ENCODE results near the gene LGR4.
A peak's percentile ranks its signal among the peaks of the same experiment; 100 is the strongest.
"Not testable (repeated sequence)": the region's sequence is repeated elsewhere in the genome, so short reads cannot be mapped to it uniquely, and the experiment has no call there.

The LGR4 gene, protein sequence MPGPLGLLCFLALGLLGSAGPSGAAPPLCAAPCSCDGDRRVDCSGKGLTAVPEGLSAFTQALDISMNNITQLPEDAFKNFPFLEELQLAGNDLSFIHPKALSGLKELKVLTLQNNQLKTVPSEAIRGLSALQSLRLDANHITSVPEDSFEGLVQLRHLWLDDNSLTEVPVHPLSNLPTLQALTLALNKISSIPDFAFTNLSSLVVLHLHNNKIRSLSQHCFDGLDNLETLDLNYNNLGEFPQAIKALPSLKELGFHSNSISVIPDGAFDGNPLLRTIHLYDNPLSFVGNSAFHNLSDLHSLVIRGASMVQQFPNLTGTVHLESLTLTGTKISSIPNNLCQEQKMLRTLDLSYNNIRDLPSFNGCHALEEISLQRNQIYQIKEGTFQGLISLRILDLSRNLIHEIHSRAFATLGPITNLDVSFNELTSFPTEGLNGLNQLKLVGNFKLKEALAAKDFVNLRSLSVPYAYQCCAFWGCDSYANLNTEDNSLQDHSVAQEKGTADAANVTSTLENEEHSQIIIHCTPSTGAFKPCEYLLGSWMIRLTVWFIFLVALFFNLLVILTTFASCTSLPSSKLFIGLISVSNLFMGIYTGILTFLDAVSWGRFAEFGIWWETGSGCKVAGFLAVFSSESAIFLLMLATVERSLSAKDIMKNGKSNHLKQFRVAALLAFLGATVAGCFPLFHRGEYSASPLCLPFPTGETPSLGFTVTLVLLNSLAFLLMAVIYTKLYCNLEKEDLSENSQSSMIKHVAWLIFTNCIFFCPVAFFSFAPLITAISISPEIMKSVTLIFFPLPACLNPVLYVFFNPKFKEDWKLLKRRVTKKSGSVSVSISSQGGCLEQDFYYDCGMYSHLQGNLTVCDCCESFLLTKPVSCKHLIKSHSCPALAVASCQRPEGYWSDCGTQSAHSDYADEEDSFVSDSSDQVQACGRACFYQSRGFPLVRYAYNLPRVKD

DNA sequence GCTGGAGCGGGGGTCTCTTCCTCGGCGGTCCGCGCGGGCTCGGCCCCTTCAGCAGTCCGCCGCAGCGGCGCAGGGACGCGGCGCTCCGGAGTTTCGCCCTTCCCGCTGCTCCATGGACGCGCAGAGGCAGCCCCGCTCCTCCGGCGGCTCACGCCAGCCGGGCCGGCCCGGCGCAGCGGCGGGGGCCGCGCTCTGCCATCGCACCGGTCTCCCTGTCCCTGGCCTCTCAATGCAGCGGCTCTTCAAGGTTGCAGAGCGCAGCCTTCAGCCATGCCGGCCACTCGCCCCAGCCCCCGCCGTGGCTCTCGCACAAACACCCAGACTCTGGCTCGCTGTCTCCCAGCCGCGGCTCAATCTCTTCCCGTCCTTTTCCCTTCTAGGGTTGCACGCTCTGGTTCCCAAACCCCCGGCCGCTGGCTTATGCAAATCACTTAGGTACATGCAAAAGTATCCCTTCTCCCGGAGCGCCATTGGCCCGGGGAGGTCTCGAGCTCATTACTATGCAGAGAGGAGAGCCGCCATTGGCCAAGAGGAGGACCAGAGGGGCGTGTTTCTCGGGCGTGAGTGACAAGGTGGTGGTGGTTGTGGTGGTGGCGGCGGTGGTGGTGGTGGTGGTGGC lies at the start of gene LGR4:
Gene LGR4 (minus strand): TSS at position 393 of the 619 bp plus-strand sequence. CDS start 488 bp downstream, outside the sequence.
- DNase-seq (ENCODE audit: low read depth in 2 of 2), result peak; percentile 25 to 38

DNA sequence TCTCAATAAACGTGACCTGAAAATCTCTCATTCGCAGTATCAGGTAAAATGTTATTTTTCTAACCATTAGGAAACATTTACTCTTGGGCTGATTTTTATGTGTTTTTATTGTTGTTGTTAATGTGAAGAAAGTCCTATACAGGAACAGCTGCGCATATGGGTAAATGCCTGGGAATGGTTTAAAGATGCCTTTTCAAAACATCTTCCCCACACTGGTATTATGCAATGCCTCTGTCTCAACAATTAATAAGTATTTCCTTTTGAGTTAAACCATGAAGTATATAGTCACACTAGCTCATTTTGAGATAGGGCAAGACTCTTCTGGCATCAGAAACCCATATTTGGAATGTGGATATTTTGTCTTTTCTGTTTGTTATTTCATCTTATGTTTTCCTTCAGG lies 47.6 kb upstream of the LGR4 start:
- no peak for DNase-seq (ENCODE audit: low read depth in 2 of 2)

DNA sequence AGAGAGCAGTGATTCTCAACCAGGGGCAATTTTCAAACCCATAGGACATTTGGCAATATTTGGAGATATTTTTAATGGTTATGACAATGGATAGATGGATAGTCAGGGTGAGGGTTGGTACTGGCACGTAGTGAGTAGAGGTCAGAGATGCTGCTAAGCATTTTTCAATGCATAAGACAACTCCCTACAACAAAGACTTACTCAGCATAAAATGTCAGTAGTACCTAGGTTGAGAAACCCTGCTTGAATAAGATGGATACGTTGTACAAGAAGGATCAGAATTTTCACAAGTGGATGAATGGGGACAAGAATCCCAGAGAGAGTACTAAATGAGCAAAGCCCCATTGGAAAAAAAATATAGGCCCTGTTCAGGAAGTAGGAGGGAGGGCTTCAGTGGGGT lies 45.9 kb upstream of the LGR4 start:
- DNase-seq (ENCODE audit: low read depth in 2 of 2), result no peak

DNA sequence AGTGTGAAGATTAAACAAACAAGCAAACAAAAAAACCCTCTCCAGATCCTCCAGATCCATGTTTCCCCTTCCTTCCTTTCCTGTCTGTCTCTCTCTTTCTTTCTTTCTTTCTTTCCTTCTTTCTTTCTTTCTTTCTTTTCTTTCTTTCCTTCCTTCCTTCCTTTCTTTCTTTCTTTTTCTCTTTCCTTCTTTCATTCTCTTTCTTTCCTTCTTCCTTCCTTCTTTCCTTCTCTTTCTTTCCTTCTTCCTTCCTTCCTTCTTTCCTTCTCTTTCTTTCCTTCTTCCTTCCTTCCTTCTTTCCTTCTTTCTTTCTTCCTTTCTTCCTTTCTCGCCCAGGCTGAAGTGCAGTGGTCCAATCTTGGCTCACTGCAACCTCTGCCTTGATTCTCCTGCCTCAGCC lies 44.9 kb upstream of the LGR4 start:
- not testable (repeated sequence) for DNase-seq (ENCODE audit: low read depth in 2 of 2)

DNA sequence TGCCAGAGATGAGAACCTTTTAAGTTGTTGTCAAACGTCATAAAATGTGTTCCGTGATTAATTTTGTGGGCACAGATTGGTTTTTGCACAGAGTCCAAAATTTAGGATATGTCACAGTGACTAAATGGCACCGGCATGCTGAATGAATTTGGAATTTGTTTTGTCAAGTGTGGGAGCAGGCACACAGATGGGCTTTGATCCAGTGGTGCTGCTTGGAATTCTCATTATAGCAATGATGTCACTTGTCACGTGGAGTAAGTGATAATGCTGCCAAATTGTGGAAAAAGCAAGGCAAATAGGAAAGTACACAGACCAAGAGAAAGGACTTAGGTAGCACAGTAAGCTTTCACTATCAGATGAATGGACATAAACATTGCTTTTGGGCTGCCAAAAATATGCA lies 42.0 kb upstream of the LGR4 start:
- no peak for DNase-seq (ENCODE audit: low read depth in 2 of 2)

DNA sequence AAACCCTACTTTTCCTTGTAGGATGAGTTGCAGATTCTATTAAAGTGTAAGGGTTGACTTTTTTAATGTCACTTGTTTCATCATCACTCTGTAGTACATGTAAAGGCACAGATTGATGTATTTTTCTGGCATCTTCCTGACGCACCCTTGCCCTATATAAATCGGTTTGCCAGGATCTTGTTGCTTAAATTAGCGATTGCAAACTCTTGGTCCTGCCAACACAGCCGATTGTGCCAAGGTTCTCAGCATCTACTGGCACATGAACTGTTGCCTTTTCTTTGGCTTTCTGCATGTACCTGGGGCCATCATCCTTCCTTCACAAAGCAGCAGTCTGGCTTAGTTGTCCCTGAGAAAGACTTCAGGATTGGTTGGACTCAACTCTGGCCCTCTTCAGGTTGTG lies 41.5 kb upstream of the LGR4 start:
- no peak for DNase-seq (ENCODE audit: low read depth in 2 of 2)

DNA sequence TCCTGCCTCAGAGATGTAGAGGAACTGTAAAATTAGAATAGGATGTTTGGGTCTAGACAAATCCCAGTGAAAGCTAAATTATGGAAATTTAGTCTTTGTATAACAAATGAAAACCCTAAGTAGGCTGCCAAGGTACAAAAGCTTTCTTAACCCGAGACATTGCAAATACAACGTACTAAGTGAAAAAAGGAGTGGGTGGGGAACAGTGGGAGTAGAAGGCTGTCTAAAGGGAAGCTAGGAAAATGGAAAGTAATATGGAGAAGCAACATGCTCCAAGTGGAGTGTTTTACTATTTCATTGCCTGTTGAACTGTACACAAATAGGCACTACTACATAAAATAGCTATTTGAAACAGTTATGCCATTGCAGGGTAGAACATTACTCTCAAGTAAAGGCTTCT lies 40.8 kb upstream of the LGR4 start:
- DNase-seq (ENCODE audit: low read depth in 2 of 2), result no peak

DNA sequence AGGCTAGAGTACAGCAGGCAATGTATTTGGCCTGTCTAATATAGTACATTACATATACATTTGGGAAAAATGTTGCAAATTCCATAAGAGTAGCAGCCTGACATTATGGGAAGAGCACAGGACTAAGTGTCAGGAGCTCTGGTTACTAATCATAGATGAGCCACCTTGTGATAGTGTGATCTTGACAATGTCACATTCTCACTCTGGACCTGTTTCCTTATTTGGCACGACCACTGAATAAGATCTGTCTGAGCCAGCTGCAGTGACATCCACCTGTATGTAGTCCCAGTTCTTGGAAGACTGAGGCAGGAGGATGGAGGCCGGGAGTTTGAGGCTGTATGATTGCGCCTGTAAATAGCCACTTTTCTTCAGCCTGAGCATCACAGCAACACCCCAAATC lies 39.6 kb upstream of the LGR4 start:
- DNase-seq (ENCODE audit: low read depth in 2 of 2), result no peak

DNA sequence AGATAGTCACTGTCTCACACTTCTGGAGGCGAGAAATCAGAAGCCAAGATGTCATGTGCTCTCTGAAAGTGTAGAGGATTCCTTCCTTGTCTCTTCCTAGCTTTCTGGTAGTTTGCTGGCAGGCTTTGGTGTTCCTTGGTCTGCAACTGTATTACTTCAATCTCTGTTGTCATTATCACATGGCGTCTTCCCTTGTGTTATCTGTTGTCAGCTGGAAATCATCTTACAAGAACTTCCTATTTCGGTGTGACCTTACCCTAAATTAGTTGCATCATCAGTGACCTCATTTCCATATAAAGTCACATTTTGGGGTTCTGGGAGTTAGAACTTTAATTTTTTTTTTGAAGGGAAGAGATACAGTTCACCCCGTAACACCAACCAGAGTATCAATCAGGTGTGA lies 37.3 kb upstream of the LGR4 start:
- no peak for DNase-seq (ENCODE audit: low read depth in 2 of 2)

DNA sequence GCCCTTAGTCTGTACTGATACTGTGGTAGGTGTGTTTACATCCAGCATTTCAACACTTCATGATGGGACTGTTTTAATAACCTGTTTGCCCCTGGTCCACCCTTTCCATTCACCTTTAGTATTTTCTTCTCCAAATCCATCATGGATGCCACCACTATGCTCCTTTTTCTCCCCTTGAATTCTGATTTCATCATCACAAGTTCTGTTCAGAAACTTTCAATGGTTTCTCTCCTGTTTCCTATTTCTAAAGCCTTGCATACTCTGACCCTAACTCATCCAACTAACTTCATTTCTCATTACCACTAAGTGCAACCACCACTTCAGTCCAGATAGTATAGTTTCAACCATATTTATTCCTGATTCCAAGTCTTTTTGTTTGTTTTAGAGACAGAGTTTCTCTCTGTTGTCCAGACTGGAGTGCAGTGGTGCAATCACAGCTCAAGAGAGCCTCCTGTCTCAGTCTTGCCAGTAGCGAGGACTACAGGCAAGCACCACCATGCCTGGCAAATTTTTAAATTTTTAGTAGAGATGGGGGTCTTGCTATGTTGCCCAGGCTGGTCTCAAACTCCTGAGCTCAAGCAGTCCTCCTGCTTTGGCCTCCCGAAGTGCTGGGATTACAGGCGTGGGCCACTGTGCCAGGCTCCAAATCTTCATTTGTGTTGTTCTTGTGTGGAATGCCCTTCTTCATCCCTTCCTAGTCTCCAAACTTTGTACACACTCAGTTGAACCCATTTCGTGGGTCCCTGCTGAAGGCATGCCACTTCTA lies 35.1 kb upstream of the LGR4 start:
- DNase-seq (ENCODE audit: low read depth in 2 of 2), result no peak

DNA sequence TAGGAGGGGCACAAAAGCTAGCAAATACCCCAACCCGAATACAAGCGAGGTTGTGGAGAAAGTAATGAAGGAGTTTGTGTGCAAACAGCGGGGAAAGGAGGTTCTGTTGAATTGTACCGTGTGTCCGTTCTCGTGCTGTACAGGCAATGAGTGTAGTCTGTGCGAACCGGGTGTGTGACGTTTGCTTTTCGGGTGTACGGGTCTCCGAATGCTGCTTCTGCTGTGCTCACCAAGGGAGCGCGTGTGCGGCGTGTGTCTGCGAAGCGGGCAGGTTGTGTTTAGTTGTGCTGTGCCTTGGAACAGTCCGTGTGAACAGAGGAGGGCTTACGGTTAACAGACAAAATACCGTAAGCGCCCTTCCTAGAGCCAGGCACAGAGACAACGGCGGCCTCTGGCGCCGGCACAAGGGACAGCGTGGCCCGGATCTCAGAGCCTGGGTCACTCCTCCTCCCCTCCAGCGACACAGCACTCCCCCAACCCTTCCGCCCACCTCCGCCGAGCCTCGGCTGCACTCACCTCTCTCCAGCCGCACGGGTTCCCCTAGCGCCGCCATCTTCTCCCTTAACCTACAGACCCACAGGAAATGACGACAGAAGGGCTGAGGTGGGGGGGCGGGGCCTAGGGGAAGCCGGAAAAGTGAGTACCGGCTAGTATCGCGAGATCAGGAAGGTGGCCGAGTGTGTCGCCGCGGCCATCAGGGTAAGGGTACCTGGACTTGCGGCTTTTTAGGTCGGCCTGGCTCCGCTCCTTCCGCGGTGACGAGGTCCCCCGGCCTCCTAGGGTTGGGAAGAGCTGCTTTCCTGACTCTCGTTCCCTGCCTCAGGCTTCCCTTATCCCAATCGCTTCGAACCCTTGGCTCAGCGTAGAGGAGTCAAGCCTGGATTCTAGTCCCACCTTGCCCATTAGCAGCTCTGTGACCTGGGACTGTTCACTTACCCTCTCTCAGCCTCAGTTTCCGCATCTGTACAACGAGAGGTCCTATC lies 33.9 kb upstream of the LGR4 start, which contains the start of gene LIN7C:
Gene LIN7C (minus strand): TSS at position 570 of the 983 bp plus-strand sequence. CDS start 17 bp downstream, at position 553.
- peak; percentile 93 to 94 for DNase-seq (ENCODE audit: low read depth in 2 of 2)

DNA sequence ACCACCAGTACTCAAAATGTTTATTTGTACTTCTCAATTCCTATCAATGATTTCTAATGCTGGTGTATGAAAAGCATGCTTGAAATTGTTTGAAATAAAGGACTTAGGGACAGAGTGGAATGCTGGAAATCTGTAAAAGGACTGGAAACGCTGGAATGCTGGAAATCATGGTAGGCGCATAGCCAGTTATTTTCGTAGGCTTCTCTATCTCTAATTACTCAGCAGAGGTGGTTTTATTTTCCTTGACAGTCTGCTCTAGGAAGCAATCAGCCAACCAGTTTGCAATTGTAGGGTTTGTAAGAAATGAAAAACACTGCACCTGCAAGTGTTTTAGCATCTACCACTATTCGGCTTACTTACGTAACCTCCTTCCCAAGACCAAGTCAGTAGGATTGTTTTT lies 33.2 kb upstream of the LGR4 start:
- DNase-seq (ENCODE audit: low read depth in 2 of 2), result no peak

DNA sequence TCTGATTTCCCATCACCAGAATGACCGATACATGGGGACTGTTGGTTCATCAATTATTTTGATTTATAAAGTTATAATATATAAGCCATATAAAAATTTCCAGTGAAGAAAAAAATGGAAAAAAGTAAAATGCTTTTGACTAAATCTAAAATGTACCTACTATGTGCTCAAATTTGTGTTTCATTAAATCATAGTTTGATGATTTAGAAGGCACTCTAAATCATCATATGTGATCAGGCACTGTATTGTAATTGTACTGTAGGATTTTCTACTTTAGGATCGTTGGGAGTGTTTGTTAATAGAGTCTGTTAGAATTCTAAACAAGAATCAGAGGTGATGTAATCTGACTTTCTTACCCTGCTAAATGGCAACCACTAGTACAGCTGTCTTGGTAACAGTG lies 31.6 kb upstream of the LGR4 start:
- no peak for DNase-seq (ENCODE audit: low read depth in 2 of 2)

DNA sequence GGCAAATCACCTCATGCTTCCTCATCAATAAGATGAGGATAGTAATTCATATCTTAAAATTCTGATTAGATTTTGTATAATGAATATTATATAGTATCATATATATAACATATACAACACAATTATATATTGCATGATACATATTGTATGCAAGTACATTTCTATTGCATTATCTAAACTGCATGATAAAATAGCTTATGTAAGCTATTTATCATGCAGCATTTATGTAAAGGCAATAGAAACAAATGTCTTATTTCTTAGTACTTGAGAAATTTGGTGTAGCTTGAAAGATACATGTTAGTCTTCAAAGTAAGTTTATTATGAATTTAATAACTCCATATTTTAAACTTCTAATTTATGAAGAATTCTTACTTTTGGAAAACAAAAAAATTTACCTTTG lies 28.5 kb upstream of the LGR4 start:
- DNase-seq (ENCODE audit: low read depth in 2 of 2), result no peak

DNA sequence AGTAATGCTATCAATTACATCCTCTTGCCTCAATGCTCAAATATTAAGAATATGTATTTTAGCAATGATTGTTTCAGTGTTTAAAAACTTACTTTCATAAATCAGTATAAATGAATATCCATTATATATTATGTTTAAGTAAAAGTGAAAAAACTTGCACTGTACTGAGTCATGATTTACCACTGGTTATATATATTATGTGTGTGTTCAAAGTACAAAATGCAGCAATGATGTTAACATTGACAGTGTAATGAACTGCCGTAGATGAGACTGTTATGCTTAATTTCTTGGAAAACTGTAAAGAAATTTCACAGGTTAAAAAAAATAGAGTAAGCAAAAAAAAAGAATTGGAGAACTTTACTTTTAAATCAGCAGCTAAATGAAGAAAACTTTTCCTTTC lies 25.3 kb upstream of the LGR4 start:
- DNase-seq (ENCODE audit: low read depth in 2 of 2), result no peak

DNA sequence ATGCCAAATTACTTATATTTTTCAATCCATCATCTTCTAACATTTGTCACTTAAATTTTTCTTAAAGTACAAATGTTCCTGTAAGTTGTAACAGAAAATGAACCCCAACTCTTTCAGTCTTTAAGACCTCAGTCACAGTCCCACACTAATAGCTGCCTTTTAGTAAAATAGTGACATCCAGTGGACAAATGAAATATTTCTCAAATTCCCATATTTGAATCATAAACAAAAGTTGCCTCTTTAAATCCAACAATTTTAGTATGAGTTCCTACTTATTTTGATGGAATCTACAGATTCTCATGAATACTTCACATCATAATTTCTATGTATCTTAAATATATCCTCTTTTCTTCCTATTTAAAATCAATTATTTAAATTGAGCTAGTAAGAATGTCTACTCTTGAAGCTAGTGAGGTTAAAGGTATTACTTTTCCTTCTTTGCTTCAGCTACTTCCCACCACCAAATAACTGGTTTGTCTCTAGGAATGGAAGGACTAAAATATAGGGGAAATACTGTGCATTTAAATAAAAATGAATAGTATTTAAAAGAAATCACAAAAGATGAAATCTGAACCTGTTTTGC lies 24.8 kb upstream of the LGR4 start:
- DNase-seq (ENCODE audit: low read depth in 2 of 2), result no peak

DNA sequence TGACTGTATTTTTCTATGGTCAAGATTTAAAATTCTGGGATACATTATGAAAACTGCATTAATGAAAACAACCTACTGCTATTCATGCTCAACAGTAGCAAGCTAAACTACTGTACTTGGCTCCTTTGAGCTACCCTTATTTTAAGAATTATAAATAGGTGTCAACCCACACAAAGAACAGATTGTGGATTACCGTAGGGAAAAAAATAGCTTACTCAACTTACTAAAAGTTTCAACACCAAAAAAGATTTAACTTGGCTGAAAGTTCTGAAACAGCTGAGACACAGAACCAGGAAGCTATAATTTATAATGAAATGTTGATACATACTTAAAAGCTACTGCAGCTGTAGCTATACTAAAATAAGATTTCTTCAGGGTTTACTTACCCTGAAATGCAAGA lies 23.9 kb upstream of the LGR4 start:
- DNase-seq (ENCODE audit: low read depth in 2 of 2), result no peak

DNA sequence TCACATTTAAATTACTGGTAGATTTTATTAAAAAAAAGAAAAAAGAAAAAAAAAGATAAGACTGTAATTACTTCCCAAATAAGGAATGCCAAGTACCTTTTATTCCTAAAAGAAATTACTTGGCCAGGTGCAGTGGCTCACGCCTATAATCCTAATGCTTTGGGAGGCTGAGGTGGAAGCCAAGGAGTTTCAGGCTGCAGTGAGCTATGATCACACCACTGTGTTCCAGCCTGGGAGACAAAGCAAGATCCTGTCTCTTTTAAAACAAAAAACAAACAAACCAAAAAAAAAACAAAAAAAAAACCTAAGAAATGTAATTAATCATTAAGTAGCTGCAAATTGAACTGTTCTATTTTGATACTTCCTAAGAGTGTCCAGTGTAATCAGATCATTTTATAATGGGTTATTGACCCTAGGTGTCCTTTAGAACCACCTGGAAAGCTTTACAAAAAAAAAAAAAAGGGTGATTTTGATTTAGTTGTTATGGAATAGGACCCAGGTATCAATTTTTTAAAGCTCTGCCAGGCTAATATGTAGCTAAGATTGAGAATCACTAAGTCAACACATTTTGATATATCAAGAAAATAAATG lies 23.2 kb upstream of the LGR4 start:
- no peak for DNase-seq (ENCODE audit: low read depth in 2 of 2)

DNA sequence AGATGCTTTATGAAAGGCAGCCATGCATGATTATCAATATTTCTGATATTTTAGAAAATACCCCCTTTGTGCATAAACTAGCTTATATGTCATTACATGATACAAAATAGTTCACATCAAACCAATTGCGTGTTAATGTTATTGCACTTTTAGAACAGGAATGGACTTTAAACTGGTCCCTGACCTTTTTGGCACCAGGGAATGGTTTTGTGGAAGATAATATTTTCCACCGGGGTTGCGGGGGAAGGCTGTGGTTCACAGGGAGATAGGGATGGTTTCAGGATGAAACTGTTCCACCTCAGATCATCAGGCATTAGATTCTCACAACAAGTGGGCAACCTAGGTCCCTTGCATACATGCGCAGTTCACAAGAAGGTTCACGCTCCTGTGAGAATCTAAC lies 16.5 kb upstream of the LGR4 start:
- DNase-seq (ENCODE audit: low read depth in 2 of 2), result no peak

DNA sequence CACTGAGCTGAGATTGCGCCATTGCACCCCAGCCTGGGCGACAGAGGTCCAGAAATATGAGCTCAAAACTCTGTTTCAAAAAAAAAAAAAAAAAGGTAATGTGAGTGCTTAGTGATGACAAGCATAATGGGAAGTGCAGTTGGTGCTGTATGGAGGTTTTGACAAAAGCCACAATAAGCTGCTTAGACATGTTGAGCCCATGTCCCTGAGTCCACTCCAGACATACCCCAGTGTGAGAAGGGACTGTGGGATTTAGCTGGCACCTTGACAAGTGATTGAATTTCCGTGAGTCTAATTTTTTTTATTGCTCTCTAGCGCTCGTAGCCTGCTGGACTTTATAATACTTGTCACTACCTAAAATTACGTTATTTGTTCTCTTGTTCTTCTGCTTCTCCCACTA lies 15.1 kb upstream of the LGR4 start:
- no peak for DNase-seq (ENCODE audit: low read depth in 2 of 2)

Data from activated CD8-positive, alpha-beta memory T cell treated with anti-CD3 and anti-CD28 coated beads for 4 hours (primary cell).